ENCODE data around the gene GPA33.

The GPA33 gene

DNA sequence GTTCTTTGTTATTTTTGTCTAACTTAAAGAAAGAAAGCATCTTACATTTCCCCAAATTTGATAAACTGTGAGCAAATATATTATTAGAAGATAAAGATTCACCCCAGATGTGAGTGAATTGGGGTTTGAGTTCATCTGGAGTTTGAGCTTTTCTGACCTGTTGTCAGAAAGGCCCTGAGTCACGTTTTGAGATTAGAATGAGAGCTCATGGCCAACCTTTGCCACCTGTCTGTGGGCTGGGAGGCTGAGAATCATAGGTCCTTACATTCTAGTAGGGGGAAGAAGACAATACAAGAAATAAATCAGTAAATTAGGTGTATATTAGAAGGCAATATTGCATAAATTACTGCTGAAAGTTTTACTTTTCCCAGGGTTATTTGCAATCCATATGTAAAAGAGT, 26.0 kb upstream of the GPA33 start:
- Histone ChIP-seq H3K27ac (ENCODE audit: low read depth, low read length, poor library complexity, severe bottlenecking) (no peak overlapping the region), H3K36me3 (ENCODE audit: insufficient read depth, low read length) (no peaks in the 10 kb centered on the region), H3F3A (ENCODE audit: insufficient read depth, low read length) (no peaks in the 10 kb centered on the region), H3K79me2 (ENCODE audit: insufficient read depth, low read length) (no peaks in the 10 kb centered on the region), H3K9ac (ENCODE audit: low read length) (no peak overlapping the region), H3K9me2 (ENCODE audit: low read depth, low read length) (no peaks in the 10 kb centered on the region), H3K27me3 (ENCODE audit: insufficient read depth, low read length) (no peaks in the 10 kb centered on the region; the same call in 1 of the 2 replicates), H3K9me3 (ENCODE audit: low read length) (no peaks in the 10 kb centered on the region), H4K20me1 (ENCODE audit: insufficient read depth, low read length) (no peaks in the 10 kb centered on the region), H3K4me2 (ENCODE audit: low read length) (no peak overlapping the region), H3K4me3 (ENCODE audit: low read depth, low read length, poor library complexity, severe bottlenecking) (no peak overlapping the region), H2AFZ (ENCODE audit: low read length) (no peak overlapping the region), H3K4me1 (ENCODE audit: insufficient read depth, low read length, severe bottlenecking) (no peaks in the 10 kb centered on the region)
- TF ChIP-seq, protein P1, sequence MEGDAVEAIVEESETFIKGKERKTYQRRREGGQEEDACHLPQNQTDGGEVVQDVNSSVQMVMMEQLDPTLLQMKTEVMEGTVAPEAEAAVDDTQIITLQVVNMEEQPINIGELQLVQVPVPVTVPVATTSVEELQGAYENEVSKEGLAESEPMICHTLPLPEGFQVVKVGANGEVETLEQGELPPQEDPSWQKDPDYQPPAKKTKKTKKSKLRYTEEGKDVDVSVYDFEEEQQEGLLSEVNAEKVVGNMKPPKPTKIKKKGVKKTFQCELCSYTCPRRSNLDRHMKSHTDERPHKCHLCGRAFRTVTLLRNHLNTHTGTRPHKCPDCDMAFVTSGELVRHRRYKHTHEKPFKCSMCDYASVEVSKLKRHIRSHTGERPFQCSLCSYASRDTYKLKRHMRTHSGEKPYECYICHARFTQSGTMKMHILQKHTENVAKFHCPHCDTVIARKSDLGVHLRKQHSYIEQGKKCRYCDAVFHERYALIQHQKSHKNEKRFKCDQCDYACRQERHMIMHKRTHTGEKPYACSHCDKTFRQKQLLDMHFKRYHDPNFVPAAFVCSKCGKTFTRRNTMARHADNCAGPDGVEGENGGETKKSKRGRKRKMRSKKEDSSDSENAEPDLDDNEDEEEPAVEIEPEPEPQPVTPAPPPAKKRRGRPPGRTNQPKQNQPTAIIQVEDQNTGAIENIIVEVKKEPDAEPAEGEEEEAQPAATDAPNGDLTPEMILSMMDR (IDR thresholded peaks at IDR 0.05; ENCODE audit: low read length), result no peak
- no peak for TF ChIP-seq EZH2 (IDR thresholded peaks at IDR 0.05; ENCODE audit: borderline replicate concordance, low read length)

DNA sequence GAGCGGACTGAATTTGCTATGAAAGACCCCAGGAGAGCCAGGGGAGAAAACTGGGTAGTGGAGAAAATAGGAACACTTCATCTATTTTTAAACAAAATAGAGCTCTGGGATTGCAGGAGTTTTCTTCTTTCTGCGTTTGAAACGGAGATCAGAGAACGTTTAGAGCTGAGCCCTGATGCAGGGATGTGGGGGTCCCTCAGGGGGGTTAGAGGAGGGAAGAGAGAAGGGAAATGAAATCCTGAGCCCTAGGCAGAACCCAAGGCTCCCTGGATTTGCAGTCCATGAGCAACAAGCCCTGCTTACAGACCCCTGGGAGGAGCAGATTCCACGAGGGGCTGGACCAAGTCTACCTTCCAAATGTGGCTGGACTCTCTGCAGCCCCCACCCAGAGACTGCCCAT, 25.5 kb upstream of the GPA33 start:
- Histone ChIP-seq H3K9me2 (ENCODE audit: low read depth, low read length) (no peaks in the 10 kb centered on the region), H3K4me3 (ENCODE audit: low read depth, low read length, poor library complexity, severe bottlenecking) (no peak overlapping the region), H3K4me2 (ENCODE audit: low read length) (no peak overlapping the region), H3K9ac (ENCODE audit: low read length) (no peak overlapping the region), H3K27me3 (ENCODE audit: insufficient read depth, low read length) (no peaks in the 10 kb centered on the region; the same call in 1 of the 2 replicates), H3F3A (ENCODE audit: insufficient read depth, low read length) (no peaks in the 10 kb centered on the region), H4K20me1 (ENCODE audit: insufficient read depth, low read length) (no peaks in the 10 kb centered on the region), H2AFZ (ENCODE audit: low read length) (no peak overlapping the region), H3K4me1 (ENCODE audit: insufficient read depth, low read length, severe bottlenecking) (no peaks in the 10 kb centered on the region), H3K9me3 (ENCODE audit: low read length) (no peaks in the 10 kb centered on the region), H3K27ac (ENCODE audit: low read depth, low read length, poor library complexity, severe bottlenecking) (no peak overlapping the region), H3K79me2 (ENCODE audit: insufficient read depth, low read length) (no peaks in the 10 kb centered on the region), H3K36me3 (ENCODE audit: insufficient read depth, low read length) (no peaks in the 10 kb centered on the region)
- no peak for TF ChIP-seq EZH2 (IDR thresholded peaks at IDR 0.05; ENCODE audit: borderline replicate concordance, low read length)
- TF ChIP-seq, protein P1 (IDR thresholded peaks at IDR 0.05; ENCODE audit: low read length), result no peak

DNA sequence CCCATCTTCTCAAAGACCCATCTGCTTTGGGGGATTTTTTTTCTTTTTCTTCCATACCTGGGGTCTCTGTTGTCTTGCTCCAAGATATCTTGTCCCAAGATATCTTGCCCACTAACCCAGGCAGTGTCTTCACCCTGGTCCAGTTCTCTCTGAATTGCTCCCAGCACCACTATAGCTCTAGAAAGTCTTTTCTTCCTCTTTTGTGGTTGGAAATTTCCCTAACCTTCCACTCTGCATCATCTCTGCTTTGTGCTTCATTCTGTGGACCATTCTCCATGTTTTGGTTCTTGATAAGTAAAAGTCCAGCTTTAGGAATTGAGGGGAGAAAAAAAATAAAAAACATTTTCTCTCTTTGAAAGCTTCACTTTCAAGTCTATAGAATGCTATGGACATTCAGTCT, 24.5 kb upstream of the GPA33 start:
- H3K27me3 ChIP-seq (ENCODE audit: insufficient read depth, low read length), result no peaks in the 10 kb centered on the region; the same call in 1 of the 2 replicates

More for the DNA sequence above, 24.5 kb upstream of the GPA33 start:
- Histone ChIP-seq H3K9ac (ENCODE audit: low read length) (no peak overlapping the region), H2AFZ (ENCODE audit: low read length) (no peak overlapping the region), H3K9me2 (ENCODE audit: low read depth, low read length) (no peaks in the 10 kb centered on the region), H3K79me2 (ENCODE audit: insufficient read depth, low read length) (no peaks in the 10 kb centered on the region), H3K27ac (ENCODE audit: low read depth, low read length, poor library complexity, severe bottlenecking) (no peak overlapping the region), H3F3A (ENCODE audit: insufficient read depth, low read length) (no peaks in the 10 kb centered on the region), H3K4me1 (ENCODE audit: insufficient read depth, low read length, severe bottlenecking) (no peaks in the 10 kb centered on the region), H3K4me2 (ENCODE audit: low read length) (no peak overlapping the region), H3K4me3 (ENCODE audit: low read depth, low read length, poor library complexity, severe bottlenecking) (no peak overlapping the region), H3K36me3 (ENCODE audit: insufficient read depth, low read length) (no peaks in the 10 kb centered on the region), H4K20me1 (ENCODE audit: insufficient read depth, low read length) (no peaks in the 10 kb centered on the region), H3K9me3 (ENCODE audit: low read length) (no peaks in the 10 kb centered on the region)
- TF ChIP-seq EZH2 (IDR thresholded peaks at IDR 0.05; ENCODE audit: borderline replicate concordance, low read length), result no peak
- TF ChIP-seq, protein P1 (IDR thresholded peaks at IDR 0.05; ENCODE audit: low read length), result no peak
